ENCODE data around the gene XDH.
A peak's percentile ranks its signal among the peaks of the same experiment; 100 is the strongest.

XDH gene

GRCh38 chr2:31365348-31365747, 49.2 kb downstream of the XDH start:
- no peak for DNase-seq (ENCODE audit: low spot score)

- DNase-seq (ENCODE audit: low spot score), result no peak
These were observed 50.4 kb downstream of the XDH start for GRCh38 chr2:31363956-31364750.

- DNase-seq (ENCODE audit: low spot score), result no peak
These were observed 52.0 kb downstream of the XDH start for GRCh38 chr2:31362581-31362980.

- DNase-seq (ENCODE audit: low spot score), result no peak
These were observed 55.3 kb downstream of the XDH start for GRCh38 chr2:31359229-31359628.

- DNase-seq (ENCODE audit: low spot score), result no peak
These were observed 59.7 kb downstream of the XDH start for GRCh38 chr2:31354837-31355236.

- DNase-seq (ENCODE audit: low spot score), result no peak
These were observed 61.4 kb downstream of the XDH start for GRCh38 chr2:31353179-31353578.

- no peak for DNase-seq (ENCODE audit: low spot score)
These were observed 64.9 kb downstream of the XDH start for GRCh38 chr2:31349684-31350083.

- DNase-seq (ENCODE audit: low spot score), result no peak
These were observed 65.4 kb downstream of the XDH start for GRCh38 chr2:31349160-31349559.

- DNase-seq (ENCODE audit: low spot score), result no peak
These were observed 65.9 kb downstream of the XDH start for GRCh38 chr2:31348618-31349017.

- no peak for DNase-seq (ENCODE audit: low spot score)
These were observed 66.8 kb downstream of the XDH start for GRCh38 chr2:31347750-31348149.

GRCh38 chr2:31347319-31347718, 67.2 kb downstream of the XDH start:
- no peak for DNase-seq (ENCODE audit: low spot score)

GRCh38 chr2:31344447-31344846, 70.1 kb downstream of the XDH start:
- no peak for DNase-seq (ENCODE audit: low spot score)

GRCh38 chr2:31341351-31341750, 73.2 kb downstream of the XDH start:
- no peak for DNase-seq (ENCODE audit: low spot score)

- DNase-seq (ENCODE audit: low spot score), result no peak
These were observed 74.8 kb downstream of the XDH start for GRCh38 chr2:31339696-31340095.

- DNase-seq (ENCODE audit: low spot score), result no peak
These were observed 76.7 kb downstream of the XDH start for GRCh38 chr2:31337860-31338259.

GRCh38 chr2:31337197-31337596, 77.3 kb downstream of the XDH start:
- DNase-seq (ENCODE audit: low spot score), result no peak

GRCh38 chr2:31335921-31336585, 78.5 kb downstream of the XDH start:
- DNase-seq (ENCODE audit: low spot score), result no peak

- no peak for DNase-seq (ENCODE audit: low spot score)
These were observed 80.1 kb downstream of the XDH start for GRCh38 chr2:31334311-31335026.

- DNase-seq (ENCODE audit: low spot score), result peak; percentile 79
These were observed 80.9 kb downstream of the XDH start for GRCh38 chr2:31333527-31334183.

- no peak for DNase-seq (ENCODE audit: low spot score)
These were observed 81.5 kb downstream of the XDH start for GRCh38 chr2:31333046-31333445.

GRCh38 chr2:31332521-31332920, 82.0 kb downstream of the XDH start:
- DNase-seq (ENCODE audit: low spot score), result no peak

- no peak for DNase-seq (ENCODE audit: low spot score)
These were observed 83.4 kb downstream of the XDH start for GRCh38 chr2:31331156-31331555.
